ENCODE measurements around the gene SKP1.

SKP1 gene

DNA sequence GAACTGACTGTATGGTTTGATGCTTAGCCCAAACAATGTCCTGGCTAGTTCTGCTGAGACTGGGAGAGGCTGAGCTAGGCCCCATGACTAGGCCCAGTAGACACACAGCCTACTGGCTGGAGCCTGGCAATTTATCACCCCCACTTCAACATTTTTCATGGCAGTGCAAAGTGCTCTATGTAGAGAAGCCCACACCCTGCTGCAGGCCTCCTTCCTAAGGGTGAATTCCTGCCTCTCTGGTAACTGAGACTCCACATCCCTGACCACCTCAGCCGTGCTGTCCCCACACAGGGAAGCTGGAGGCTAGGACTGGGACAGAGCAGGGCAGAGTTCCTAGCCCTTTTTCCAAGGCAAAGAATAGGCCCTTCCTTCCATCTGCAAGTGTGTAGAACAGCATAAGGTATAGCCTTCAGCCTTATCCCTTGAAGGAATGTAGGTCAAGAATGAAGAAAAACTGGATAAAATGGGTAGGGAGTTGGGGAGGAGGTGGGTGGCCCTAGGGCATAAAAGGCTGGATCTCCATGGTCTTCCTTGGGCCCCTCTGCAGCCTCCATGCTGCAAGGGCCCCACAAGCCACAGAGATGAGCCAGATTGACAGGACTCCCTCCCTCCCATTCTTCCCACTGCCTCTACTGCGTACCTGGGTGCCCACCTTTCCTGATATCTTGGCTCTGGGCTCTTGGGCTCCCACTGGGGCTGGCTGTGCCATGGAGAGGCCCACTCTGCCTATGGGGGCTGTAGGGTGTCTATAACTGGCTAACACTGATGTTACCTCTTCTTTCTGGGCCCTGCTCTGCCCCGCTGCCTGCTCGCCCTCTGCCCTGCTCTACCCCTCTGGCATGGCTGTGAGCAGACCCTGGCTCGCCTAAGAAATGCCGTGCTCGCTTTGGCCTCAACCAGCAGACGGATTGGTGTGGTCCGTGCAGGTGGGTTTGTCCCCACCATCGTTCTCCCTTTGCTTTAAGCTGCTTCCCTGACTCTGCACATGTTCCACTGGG lies 32.5 kb downstream of the SKP1 start:
- no peak for DNase-seq (ENCODE audit: low read depth)

DNA sequence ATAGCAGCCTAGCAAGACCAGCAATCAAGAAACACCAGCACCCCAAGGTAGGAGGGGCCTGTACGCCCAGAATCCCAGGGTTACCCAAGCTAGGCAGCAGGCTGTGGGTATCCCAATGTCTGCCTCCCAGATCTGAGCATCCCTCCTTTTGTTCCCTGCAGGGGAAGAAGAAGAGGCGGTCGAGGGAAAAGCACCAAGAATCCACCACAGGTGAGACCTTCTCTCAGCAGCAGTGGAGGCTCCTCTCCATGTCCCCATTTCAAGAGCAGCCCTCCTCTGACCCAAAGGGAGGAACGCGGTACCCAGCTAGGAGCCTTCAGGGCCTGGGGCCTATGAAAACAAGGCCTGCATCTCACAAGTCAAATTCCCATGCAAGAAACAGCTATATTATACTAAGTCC lies 33.3 kb downstream of the SKP1 start:
- no peak for DNase-seq (ENCODE audit: low read depth)

DNA sequence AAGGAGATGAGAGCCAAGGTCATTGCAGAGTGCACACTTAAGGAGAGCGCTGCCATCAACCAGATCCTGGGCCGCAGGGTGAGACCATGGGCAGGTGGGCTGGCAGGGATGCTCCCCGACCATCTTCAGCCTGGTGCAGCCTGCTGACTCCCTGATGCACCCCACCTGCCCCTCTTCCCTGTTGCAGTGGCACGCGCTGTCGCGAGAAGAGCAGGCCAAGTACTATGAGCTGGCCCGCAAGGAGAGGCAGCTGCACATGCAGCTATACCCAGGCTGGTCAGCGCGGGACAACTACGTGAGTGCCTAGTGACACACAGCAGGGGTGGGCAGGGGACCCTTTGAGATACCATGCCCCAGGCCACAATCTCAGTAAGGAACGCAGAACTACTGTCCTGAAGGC lies 33.9 kb downstream of the SKP1 start:
- no peak for DNase-seq (ENCODE audit: low read depth)

DNA sequence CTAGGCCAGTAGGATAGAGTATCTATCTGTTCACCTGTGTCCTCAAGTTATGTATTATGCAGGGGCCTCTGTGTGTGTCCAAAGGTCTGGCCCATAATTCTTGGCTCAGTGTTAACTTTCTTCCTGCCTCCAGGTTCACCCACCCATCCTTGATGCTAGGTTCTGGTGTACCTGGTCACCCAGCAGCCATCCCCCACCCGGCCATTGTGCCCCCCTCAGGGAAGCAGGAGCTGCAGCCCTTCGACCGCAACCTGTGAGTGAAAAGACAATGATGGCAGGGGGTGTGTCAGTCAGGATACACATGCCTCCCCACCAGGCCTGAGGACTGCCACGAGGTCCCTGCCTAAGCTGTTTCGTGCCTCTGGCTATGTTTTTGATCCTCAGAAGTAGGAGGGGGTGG lies 34.7 kb downstream of the SKP1 start:
- DNase-seq (ENCODE audit: low read depth) = no peak

DNA sequence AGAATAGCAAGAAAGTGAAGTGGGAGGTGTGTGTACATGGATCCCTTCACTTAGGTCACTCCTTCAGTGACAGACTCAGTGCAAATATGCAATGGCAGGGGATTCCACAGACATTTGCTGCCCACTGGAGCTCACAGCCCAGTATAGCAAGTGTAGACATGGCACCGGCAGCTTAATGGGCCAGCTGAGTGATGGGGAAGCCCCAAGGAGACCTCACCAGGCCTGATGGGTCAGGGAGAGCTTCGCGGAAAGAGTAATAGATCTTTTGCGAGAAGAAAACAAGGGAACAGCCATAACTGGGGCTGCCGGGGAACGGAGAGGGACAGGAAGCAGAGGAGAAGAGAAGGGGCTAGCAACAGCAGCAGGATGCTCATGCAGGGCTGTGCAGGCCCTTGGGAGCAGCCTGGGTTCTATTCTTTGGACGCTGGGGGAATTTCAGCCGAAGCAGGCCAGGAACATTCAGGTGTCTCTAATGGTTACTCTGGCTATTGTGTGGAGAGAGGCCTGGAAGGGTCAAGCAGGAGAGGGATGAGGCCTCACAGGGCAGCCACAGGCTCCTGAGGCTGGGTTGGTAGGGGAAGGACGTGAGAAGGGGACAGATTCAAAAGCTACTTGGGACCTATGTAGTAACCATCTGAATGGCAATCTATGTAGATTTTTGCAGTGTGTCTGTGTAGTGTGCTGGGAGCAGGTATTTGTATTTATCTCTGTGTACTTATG lies 35.3 kb downstream of the SKP1 start:
- DNase-seq (ENCODE audit: low read depth) = no peak

DNA sequence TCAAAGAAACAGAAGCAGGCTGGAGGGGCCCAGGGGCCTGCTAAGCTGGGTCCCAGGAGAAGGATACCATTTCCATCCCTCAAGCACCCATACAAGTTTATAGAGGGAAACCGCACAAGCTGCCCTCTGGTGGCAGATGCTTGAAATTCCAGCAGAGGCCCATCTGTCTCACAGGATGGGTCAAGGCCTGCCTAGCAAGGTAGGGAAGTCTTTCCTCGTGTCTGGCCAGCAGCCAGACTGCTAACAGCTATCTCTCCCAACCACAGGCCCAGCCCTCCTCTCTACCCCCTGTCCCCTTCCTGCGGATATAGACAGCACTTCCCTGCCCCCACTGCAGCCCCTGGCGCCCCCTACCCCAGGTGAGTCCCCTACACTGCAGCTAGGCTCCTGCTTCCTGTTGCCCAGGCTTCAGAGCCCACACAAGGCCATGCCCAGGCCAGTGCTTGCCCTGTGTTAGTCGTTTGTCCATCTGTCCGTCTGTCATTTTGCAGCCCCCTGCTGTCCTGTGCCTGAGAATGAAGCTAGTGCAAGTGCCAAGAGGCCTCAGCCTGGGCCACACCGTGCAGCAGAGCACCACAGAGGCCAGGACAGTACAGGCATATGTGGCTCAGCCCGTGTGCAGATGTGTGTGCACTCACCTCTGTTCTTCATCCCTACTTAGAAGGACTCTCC lies 36.1 kb downstream of the SKP1 start:
- peak; percentile 49 for DNase-seq (ENCODE audit: low read depth)

DNA sequence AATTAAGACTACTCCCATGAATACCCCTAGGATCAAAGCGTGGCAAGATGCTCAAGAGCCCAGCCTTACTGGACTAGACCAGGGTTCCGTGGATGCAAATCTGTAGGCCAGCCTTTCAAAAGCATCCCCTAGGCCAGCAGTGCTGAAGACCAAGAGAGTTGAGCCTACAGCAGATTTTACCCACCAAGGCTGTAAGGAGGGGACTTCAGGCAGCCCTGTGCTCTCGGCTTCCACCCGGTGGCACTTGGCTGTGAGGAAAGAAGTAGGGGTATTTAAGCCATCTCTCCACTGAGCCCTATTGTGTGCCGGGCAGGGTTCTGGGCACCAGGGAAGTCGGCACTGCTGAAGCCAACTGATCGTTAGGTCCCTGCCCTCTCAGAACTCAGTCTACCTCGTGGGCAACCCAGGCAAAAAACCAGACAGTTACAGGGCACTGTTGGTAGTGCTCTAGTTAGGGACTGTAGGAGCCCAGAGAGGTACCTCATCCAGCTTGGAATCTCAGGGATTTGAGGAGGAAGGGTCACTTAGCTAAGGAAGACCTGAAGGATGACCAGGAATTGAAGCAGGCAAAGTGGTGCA lies 36.8 kb downstream of the SKP1 start:
- no peak for DNase-seq (ENCODE audit: low read depth)

DNA sequence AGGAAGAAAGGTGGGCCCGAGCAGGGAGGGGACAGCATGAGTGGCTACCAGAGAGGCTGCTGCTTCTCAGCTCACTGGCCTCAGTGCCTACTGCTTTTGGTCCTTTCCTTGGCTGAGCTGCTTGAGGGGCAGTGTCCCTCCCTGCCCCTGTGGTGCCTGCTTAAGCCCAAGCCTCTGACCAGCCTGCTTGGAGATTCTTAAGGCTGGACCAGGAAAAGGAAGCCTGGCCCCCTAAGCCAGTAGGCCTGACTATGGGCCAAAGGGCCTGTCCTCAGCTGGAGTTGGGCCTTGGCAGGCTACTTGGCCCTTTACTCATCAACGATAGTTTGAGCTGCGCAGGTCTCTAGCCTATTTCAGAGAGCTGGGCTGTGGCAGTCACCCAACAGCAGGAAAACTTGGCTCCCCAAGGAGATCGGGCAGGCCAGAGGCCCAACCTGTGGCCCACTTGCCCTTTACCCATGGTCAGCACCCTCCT lies 37.3 kb downstream of the SKP1 start:
- DNase-seq (ENCODE audit: low read depth) = no peak

DNA sequence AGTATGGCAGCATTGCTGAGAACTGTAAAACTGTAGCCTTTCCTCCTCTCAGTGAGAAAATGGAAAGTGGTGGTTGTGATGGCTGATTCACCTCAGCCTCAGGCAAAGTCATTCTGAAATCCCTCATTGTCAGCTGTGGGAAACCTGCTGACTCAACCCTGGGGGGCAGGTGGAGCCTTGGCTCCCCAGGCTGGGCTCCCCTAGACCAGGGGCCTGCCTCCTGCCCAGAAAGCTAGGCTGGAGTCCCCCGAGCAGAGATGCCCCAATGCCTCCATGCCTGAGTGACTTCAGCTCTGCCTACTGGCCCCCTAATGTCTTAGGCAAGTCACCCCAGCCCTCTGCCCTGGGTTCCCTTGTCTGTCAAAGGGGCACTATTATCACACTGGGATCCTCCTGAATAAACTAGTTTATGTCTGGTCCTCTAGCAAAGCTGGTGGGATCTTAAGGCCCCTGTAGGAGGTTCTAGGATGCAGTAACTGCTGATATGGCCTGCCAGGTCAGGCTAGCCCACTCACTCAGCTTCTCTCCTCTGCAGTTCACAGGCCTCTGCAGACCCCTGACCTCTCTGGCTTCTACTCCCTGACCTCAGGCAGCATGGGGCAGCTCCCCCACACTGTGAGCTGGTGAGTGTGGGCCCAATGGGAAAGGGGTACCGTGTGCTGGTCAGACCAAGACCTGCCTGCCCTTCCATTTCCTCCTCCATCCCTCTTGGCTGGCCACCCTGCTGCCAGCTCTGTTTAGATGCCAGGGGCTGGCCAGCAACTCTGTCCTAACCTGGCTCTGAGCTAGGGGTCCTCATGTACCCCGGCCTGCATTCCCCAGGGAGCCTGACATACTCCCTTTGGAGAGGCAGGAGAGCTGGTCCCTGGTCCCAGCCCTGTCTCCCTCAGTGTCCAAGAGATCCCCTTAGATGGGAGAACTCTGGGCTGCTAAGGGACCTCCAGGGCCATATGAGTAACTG lies 38.1 kb downstream of the SKP1 start:
- DNase-seq (ENCODE audit: low read depth) = peak; percentile 62

DNA sequence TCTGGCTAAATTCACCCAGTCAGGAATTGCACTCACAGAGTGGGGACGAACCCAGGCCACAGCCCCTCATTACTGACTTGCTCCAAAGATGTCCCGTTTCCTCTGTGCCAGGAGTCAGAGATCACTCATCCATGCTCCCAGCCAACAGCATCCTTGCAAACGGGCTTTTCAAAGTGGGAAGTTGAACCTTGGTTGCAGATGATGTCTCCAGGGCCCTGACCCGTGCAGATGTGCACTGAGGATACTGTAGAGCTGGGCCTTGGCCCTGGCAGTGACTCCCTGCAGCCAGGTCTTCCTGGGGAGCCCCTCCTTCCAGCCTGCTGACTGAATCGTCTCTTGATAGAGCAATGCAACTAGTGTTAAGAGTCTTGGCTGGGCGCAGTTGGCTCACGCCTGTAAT lies 40.0 kb downstream of the SKP1 start:
- no peak for DNase-seq (ENCODE audit: low read depth)

DNA sequence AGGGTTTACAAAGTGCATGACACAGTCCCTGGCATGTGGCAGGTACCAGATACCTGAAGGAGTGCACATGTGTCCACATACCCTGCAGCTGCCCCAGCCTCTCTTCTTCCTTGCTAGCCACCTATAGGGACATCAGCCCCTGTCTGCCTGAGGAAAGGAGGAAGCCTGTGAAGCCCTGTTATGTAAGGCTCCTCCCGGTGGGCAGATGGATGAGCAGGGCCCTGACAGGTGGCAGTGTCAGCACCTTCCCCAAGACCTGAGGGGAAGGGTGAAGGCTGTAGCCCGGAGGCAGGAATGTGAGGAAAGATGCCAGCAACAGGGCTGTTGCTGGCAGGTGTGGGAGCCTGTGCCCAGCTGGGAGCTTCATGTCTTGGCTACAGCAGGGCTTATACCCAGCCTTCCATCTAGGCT lies 40.5 kb downstream of the SKP1 start:
- DNase-seq (ENCODE audit: low read depth) = no peak

DNA sequence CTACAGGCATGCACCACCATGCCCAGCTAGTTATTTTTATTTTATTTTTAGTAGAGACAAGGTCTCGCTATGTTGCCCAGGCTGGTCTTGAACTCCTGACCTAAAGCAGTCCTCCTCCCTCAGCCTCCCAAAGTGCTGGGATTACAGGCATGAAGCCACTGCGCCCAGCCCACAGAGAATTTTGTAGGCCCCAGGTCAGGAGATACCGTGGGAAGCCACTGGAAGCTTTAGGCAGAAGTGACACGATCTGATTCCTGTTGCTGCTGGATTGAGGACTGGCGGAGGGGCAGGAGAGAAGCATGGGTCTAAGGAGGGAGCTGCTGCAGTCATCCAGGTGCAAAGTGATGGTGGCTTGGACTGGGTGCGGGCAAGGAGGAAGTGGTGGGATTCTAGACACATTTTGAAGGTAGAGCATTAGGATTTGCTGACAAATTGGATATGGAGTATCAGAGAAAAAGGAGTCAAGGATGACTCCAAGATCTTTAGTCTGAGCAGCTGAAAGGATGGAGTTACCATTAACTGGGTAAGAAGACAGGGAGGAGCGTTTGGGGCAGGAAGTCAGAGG lies 41.6 kb downstream of the SKP1 start:
- no peak for DNase-seq (ENCODE audit: low read depth)

DNA sequence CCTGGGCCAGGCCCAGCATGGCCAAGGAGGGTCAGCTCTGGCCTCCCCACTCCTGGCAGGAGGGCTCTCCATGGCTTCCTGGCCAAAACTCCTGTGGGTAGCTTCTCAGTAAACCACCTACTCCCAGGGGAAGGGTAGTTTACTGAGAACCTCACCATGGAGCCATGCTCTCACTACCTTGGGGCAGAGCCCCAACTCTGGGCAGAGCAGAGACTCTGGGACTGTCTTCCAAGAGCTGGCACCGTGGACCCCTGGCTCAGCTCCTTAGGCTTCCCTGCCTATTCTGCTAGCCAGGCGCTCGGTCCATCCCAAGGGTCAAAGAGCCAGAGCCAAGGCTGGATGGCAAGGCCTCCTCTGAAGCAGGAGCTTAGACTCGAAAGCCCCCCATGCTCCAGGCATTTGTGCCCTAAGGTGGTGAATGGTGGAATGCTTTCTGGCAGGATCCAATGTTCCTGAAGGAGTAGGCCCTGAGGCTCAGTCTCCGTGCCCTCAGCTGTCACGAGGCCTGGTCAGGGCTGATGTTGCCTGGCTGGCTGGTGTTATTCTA lies 42.7 kb downstream of the SKP1 start:
- DNase-seq (ENCODE audit: low read depth) = no peak

DNA sequence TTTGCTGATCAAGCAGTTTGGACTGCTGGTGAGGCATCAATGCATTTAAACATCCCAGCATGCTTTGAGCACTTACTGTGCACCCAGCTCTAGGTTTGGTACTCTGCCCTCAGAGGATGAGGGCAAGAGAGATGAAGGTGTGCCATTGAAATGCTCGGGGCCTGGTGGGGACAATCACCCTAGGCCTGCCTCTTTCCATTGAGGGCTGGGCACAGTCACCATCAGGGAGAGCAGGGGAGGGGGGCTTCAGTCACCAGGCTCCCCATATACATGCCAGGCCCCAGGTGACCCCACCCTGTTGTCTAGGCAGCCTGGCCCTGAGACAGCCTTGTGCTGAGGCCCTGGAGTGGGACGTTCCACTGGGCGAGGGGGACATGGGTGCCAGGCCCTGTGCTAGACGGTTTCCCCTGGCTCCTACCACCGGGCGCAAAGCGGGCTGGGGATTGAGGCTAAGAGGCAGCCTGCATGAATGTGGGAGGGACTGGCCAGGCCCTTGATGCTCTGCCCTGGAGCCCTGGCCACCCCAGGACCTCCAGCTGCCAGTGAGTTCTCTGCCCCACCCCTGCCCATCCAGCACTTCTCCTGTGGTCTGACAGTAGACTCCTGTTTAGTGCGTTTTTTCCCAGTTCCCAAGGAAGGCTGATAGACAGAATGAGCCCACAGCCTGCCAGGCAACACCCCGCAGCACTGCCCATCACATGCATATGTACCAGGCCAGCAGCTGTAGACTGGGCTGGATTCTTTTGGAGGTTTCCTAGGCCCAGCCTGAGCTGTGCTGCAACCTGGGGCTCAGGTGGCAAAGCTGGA lies 43.4 kb downstream of the SKP1 start:
- DNase-seq (ENCODE audit: low read depth) = no peak

DNA sequence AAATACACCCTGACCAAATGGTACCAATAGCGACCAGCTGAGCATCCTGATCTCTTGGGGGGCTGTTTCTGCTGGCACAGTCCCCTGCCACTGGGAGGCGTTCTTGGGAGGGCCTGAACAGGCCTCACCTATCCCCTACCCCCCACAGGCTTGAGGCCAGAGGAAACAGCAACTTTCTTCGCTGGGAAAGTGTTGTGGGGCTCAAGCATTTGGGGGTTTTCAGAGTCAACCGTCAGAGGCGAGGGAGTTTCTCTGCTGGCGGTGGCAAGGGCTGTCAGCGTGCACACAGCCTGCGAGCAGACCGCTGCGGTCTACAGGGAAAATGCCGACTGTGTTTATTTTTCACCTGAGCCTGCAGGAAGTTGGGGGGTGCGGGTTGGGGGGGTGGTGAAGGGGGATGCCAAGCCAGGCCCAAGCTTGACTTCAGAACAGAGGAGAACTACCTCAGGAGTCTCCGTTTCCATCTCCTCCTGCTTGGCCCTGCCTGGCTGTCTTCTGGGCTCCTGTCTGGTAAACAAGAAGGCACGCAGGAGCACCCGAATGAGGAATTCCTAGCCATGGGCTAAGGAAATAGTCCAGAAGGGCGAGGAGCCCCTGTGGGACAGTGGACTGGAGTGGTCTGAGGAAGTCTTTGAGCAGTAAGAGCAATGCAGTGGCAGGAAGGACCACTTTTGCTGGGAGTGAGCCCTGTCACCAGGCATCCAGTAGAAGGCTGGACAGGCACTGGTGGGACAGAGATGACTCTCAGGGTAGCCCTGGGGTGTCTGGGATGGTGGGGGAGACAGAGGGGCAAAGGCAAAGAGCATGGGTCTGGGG lies 44.2 kb downstream of the SKP1 start:
- DNase-seq (ENCODE audit: low read depth) = peak; percentile 64

DNA sequence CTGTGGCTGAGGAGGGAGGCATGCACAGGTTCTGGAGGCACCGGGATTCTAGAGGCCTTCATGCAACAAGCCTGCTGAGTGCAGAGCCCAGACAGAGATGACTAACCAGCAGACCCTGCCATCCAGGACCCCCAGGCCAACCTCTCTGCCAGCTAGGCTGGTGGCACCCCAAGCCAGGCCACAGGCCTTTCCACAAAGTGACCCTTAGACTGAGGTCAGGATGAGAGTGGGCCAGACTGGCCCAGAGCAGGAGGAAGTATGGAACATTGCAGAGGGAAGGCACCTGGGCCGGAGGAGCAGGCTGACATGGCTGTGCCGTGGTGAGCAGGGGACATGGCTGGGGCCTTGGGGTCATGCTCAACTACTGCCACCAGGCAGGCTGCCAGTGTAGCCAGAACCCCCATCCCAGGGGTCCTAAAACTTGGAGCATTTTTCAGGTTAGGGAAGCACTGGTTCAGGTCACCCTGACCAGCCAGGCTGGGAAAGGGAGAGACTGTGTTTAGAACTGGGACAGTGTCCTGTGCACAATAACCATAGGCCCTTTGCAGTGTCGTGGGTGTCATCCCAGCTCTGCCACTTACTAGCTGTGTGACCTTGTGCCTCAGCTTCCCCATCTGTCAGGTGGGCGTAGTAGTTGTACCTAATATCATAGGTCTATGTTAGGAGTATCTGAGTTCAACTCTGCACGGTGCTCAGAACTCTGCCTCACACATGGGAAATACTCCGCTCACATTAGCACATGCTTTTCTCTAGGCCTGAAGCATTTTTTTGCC lies 45.0 kb downstream of the SKP1 start:
- no peak for DNase-seq (ENCODE audit: low read depth)

DNA sequence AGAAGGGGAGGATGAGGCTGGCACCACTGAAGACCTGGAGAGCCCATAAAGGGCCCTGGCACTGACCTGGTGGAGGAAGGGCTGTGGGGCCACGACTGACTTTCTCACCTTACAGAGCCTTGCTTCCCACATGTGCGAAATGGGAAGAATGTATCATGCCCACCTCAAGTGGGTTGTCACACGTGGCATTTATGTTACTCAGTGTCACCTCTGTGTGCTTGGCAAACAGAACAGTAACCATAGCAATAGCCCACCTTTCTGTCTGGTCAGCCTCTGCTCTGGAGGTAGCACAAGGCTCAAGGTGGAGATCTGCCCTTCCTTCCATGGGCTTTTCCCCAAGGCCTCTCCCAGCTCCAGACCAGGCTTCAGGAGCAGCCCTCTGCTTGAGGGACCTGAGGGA lies 45.6 kb downstream of the SKP1 start:
- no peak for DNase-seq (ENCODE audit: low read depth)
